GM19035 (cell line): ENCODE data around the gene EML5.

Experiments
- ATAC-seq: cut with Tn5 transposase; IDR thresholded peaks from one replicate; pipeline ENCODE4 v1.9.1; 2021; ENCODE audit not compliant: unreplicated experiment

Gene EML5

DNA sequence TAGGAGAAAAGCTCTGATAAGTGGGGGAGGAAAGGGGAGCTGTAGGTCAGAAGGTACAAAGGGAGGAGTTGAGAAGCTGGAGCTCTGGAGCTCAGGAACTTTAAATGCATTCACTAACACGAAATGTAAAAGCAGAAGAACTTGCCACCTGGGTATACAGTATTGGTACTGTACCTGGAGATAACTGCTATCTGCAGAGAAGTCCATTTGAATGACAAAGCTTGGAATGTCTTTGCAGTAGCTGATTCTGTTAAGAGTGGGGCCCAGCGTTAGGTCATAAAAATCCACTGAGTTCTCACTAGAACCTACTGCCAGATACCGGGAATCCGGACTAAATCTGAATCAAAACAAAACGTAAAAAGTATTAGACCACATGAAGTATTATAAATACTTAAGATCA is 174.3 kb downstream of the EML5 start:
- ATAC-seq, result no peak

DNA sequence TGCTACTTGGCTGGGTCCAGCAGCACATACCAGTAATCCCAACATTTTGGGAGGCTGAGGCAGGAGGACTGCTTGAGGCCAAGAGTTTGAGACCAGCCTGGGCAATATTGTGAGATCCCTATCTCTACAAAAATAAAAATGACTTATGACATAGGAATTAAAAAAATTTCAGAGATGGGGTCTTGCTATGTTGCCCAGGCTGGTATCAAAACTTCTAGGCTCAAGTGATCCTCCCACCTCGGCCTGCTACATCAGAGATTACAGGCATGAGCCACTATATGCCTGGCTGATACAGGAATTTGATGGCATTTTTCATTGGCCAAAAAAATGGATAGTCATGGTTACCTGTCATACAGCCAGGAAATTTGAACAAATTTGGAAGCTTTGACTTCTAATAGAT is 175.3 kb downstream of the EML5 start:
- no peak for ATAC-seq

DNA sequence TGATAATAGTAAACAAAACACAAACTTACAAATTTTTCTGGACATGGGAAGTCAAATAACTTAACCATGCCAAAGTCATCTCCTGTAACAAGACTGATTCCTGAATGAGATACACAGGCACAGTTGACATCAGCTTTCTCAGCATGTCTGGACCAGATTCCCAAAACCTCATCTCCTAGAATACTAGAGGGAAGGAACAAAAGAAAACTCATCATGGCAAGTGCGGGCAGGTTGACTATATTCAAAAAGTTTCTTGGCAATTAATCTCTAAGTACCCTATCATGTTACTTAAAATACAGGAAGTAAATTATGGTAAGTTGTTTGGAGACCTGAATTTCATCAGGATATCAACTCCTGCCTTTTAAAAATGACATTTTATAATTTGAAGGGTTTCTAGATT is 176.1 kb downstream of the EML5 start:
- no peak for ATAC-seq

DNA sequence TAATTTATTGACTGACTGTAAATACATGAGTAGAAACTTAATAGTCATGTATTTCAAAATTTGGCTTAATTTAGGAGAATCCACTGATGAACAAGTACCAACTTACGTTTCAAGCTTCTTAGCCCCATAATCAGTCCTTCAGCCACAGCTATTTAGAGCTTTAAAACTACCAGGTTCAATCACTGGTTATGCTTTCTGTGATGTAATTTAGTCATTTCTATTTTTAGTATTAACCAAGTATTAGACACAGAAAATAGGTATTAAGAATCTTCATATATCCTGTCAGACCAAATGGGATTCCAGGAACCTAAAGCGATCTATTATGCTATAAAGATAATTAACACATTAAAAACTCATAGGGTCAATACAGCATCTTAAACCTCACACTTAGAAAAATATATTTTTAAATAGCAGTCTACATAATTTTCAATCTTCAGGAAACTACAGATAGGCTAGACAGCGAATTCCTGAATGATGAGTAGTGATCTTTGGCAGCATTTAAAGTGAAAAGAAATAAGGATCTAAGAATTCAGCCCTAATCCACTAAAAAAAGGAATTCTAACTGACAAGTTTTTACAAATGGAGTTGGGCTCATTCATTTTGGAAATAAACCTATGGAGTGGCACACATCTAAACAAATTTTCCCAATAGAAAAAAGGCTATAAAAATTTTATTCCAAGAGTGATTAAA is 178.4 kb downstream of the EML5 start:
- peak; percentile 55 for ATAC-seq

DNA sequence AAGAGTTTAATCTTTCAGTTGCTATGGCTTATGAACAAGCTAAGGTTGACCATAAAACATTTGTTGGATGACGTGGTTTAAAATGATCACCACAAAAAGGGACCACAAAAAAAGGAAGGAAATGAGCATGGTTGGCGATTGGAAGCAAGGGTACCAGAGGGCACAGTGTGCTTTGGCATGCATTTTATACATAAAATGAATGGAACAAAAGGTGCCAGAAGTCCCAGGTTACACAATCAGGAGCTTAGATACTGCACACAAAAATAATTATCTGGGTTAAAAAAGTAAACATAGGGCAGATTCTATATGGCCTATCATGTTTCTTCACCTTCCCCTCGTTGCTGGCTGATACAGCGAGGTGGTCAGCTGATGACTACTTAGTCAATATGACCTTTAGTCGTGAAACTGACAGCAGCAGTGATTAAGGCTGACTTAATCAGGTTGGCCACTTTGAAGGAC is 179.2 kb downstream of the EML5 start:
- ATAC-seq, result peak; percentile 55

DNA sequence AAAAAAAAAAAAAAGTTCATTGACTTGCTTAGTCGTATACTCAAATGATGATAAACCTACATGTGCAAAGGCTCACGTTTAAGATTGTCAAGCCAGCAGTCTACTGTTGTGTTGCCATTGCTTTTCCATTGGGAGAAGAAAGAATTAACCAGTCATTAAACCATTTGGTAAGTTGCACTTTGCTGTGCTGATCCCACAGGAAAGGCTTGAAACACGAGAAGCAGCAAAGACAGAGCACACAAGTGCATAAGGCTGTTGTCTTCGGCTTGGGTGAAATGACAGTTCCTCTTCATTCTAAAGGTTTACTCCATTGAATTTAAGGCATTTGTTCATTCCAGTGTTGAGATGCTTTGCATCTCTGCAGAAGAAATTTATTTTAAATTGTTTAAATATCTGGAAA is 179.8 kb downstream of the EML5 start:
- ATAC-seq, result no peak

DNA sequence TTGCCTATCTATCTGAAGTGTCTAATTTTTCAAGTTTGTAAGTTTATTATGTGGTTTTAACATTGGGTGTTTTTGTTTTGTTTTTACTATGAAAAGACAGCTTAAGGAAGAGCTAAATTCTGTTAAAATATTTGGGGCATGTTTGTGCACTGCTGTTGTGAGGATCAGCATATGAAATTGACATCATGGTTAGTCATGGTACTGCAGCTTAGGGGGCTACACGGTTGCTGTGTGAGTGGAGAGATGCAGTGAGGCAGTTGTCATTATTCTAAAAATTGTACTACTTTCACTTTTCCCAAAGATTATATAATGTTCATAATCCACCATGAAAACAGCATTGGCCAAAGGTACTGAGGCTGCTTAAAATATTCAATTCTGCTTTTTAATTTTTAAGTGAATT is 180.9 kb downstream of the EML5 start:
- ATAC-seq, result no peak

DNA sequence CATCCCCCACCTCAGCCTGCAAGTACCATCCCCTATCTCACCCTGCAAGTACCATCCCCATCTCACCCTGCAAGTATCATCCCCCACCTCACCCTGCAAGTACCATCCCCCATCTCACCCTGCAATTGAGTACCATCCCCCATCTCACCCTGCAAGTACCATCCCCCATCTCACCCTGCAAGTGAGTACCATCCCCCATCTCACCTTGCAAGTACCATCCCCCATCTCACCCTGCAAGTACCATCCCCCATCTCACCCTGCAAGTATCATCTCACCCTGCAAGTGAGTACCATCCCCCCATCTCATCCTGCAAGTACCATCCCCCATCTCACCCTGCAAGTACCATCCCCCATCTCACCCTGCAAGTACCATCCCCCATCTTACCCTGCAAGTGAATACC is 184.9 kb downstream of the EML5 start:
- ATAC-seq, result no peak

DNA sequence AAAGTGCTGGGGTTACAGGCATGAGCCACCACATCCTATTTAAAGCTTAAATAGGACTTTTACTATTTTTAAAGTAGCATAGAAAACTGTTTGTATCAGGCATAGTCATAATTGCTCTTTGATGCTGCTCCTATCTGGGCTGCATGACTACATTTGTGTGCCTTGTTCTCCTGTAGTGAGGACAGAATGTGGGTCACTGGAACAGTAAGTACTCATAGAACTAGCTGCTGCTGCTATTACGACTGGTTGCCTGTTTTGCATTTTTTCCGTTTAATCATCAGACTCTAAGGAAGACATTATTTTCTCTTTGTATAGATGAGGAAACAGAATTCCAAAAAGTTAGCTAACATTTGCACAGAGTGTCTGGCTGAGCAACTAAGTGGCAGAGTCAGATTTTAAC is 187.2 kb downstream of the EML5 start:
- no peak for ATAC-seq

DNA sequence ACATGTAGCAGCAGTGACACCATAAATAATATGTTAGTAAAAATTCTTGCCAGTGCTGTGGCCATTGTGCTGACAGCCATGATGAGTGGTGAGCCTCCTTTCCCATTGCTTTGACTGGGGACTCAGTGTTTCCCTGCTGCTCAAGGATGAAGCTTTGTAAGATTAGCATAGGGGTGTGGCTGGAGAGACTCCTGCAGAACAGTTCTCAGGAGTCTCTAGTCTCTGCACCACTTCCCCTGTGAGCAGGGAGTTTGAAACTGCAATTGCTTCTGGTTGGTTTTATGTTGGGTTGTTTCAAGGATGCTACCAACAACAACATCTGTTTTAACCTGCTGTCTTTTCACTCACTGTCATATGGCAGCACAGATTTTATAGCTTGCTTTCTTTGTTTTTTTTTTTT is 188.5 kb downstream of the EML5 start:
- ATAC-seq, result no peak

DNA sequence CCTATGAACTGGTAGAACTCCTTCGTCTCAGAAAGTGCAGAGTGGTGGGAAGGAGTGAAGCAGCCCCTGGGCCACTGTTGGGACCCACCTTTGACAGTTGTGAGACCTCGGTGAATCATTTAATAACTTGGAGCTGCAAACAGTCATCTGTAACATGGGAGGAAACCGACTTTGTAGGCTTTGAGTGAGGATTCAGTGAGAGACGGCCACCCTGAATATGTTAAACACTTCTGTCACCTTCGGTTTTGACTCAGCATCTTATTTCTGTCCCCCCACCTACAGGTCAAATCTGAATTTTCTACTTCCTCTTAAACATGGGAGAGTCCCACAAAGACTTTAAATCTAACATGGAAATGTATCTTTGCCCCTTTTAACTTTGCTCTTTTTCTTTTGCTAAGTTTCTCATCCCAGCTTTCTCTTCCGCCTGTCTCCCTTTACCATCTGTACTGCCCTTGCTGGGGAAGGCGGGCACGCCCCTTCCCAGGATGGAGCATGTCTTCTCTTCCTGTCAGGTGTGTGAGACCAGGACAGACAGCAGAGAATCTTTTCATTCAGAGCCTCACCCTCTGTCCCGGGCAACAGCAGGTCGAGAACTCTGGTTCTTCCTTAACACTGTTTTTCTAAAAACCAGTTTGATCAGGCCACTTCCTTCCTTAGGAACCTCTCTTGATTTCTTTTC is 192.9 kb downstream of the EML5 start:
- ATAC-seq, result peak; percentile 94

DNA sequence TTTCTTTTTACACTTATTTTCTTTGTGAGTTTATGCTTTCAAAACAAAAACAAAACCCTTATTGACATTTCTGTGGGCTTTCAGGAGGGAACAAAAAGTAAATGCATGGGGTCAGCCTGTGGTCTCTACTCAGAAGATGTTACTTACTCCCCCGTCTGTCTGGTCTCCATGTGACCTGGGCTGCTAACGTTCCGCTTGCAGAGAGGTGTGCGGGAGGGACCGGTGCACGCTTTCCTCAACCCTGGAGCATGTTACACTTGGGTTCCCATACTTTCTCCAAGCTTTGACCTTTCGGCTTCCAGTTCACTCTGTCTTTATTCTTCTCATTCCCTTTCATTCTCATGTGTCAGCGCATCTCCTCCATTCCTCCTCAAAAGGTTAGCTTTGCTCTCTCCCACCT is 193.4 kb downstream of the EML5 start:
- peak; percentile 44 for ATAC-seq

DNA sequence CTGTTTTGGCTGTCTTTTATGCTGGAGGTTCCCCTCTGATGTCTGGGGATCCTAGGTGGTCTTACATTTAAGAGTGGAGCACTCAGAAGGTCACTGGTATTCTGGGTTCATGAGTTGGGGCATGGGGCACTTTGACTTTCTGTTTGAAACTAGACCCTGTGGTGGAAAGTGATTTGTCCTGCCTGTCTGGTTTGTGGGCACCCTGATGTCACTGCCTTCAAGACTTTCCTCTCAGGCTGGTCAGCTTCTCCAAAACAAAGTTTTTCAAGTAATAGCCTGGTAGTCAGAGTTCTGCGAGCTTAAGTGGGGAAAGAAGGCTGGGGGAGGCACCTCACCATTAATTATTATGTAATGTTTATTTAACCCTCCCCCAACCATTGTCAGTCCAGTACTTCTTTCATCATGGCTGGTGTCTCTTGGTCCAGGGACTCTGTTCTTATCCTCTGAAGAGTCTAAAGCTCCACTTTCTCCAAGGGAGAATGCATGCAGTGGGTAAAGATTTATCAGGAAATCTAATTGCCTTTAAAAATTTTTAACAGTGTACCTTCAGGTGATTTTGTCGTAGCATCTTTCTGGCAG is 194.6 kb downstream of the EML5 start:
- no peak for ATAC-seq

DNA sequence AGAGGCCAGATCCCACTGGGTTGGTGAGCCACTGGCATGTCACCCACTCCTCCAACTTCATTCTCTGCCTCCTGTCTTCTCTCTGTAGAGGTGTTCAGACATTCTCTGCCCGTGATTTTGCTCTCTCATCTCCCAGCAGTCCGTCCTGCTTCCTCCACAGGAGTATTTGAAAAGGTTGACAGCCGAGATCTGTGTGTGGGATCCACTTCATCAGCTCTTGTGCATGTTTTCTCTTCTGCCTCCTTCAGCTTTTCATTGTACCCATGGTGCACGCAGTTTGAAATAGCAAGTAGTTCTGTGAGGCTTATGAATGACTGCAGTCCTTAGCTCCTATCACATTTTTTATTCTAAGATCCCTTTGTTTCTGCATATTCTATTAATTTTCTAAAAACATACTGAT is 195.2 kb downstream of the EML5 start:
- no peak for ATAC-seq

DNA sequence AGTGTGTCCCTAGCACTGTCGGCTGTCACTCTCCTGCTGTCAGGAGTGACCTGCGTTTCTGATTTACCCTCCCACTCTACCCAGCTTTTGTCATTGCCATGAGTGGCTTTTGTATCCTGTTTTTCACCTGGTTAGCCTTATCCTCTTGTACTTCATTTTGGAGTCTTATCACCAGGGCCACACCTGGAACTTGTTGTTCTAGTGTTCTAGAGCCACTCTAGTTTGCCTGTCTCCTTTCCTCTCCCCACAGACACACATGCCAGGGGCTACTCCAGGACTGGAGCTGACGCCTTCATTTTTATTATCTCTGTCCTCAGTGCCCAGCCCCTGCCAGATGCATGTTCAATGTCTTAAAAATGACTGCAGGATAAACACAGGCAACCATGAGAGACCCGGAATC is 195.7 kb downstream of the EML5 start:
- ATAC-seq, result no peak

DNA sequence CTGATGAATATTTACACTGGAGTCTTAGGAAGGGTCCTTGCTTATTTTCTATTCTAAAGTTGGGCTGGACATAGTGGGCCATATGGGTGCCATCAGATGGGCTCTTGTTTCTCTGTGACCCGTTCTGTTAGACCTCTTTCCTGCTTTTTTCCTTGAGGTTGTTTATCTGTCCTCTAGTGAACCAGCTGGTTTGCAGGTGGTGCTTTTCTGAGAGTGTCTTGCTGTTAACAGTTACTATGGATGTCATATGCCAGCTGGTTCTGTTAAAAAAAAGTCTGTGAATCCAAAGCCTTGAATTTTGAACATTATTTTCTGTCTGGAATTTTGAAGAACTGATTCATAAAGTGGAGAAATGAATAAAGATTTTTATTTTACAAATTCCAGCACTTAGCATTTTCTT is 200.7 kb downstream of the EML5 start:
- ATAC-seq, result no peak

DNA sequence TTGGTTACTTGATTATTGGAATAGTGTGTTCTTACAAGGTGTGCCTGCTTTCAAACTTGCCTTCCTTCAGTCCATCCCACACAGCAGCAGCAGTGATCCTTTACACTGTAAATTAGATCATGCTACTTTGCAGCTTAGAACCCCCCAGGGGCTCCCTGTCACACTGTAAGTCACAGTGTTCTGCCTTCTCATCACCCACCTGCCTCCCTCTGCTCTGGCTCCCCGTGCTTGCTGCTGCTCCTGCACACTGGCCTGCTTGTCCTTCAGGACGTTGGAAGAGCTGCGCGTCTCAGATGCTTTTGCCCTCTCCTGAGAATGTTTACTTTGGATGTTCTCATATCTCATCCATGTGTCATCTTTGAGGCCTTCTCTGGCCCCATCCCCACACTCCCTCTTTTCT is 202.6 kb downstream of the EML5 start:
- ATAC-seq, result no peak

DNA sequence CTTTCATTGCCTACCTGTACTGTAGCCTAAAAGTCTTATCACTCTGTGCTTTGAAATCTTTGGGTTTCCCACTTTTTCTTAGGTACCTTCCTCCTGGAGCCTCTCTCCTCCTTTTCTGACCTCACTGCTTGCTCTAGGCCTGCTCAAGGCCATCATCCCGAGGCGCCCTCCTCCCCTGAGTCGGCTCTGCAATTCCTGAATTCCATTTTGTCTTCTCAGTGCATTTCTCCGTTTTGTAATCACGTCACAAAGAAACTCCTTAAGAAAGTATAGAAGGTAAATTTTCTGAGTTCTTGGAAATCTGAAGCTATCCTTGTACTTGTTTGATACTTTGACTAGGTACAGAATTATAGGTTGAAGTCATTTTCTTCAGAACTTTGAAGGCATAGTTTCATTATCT is 204.7 kb downstream of the EML5 start:
- ATAC-seq, result no peak

DNA sequence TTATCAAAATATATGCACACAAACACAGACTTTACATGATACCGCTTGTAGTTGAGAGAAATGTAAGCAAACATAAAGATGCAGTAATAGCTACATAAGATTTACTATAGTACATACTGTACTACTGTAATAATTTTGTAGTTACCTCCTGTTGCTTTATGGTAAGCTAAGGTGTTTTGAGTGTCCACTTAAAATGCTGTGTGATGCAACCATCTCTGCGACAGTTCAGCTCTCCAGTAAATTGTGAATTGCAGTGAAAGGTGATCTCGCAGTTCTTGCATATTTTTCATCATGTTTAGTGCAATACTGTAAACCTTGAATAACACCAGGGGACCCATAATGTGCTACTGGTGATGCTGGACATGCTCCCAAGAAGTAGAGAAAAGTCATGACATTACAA is 208.3 kb downstream of the EML5 start:
- no peak for ATAC-seq

DNA sequence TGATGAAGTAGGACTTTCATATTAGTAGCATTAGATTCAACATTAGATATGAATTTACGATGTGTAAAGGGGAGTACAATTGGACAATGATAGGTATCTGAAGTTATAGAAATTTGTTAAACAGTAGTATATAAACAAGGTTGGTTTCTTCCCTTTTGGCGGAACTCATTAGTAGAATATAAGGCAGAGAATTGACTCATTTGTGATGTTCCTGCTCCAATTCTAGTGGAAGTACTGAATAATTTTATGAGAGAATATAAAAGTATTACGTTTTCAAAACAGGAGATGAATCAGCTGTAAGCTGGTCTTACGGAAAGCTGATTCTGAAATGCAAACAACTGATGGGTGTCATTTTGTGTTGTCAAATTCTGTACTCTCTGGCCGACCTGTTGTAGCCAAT is 216.5 kb downstream of the EML5 start:
- ATAC-seq, result no peak

DNA sequence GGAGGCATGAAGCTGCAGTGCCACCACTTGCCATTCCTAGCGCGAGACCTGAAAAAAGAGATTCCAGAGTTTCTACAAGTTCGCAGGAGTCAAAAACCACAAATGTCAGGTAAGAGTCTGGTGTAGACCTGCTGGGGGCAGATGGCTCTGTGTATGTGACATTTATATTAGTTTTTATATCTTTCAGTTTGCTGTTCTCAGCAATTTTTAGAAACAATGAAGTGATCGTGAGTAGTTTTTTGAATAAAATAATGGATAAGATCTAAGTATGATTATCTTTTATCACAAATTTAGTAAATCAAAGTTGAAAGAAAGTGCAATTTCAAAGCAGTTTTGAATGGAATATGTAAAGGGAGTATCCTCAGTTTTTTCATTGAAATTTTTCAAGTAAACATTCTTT is 220.6 kb downstream of the EML5 start:
- no peak for ATAC-seq

DNA sequence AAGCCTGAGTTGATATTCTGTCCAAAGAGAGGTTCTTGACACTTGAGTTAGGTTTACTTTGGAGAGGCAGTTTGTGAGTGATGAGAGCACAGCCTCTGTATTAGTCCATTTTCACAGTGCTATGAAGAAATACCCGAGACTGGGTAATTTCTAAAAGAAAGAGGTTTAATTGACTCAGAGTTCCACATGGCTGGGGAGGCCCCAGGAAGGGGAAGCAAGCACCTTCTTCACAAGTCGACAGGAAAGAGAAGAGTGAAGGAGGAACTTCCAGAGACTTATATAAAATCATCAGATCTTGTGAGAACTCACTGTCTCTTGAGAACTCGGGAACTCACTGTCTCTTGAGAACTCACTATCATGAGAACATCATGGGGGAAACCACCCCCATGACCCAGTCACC is 224.6 kb downstream of the EML5 start:
- no peak for ATAC-seq

DNA sequence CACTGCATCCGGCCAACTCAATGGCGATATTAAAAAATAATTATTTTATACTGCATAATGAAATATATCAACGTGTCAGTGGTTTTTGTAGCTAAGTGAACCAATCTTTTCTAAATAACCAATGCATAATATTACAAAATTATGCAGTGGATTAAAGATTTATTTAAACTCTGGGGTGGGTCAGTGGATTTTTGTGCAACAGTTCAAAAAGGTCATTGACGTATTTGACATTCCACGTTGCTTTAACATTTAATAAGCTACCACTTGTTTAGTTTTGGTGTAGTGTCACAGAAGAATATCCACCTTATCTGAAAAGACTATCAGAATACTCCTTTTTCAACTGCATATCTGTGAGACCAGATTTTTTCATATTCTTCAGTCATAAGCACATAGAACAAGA is 227.3 kb downstream of the EML5 start:
- ATAC-seq, result no peak
